ENCODE results near the gene FOXI2.

Gene FOXI2

GRCh38 chr10:127759276-127759675, 22.3 kb downstream of the FOXI2 start:
- peaks cover 0 to 4% (median 0%) of the 10 kb centered on the region in 4 experiments for H3K4me1 ChIP-seq (ENCODE audit: control extremely low read depth in 1 of 4, control insufficient read depth in 4 of 4, insufficient read depth in 4 of 4, low read length in 3 of 4)
- peaks cover 0 to 4% (median 0%) of the 10 kb centered on the region in 5 experiments for H3K27me3 ChIP-seq (replicated peaks in 2 of 5; ENCODE audit: control insufficient read depth in 4 of 5, insufficient read depth in 5 of 5, low read length in 4 of 5)
- no peak overlapping the region for H3K27ac ChIP-seq (ENCODE audit: insufficient read depth in 1 of 2, low read depth in 1 of 2, low read length in 2 of 2, poor library complexity in 1 of 2, severe bottlenecking in 2 of 2)
- POLR2A ChIA-PET = no interaction called here
- peaks cover 0 to 6% (median 3%) of the 10 kb centered on the region in 5 experiments for H3K9me3 ChIP-seq (ENCODE audit: control extremely low read depth in 1 of 5, control insufficient read depth in 4 of 5, insufficient read depth in 2 of 5, low read depth in 1 of 5, low read length in 4 of 5)
- 100% methylated on average over 1 of the region's 2 CpGs for WGBS (ENCODE audit: insufficient coverage)
- CTCF ChIA-PET = interaction anchor here (2.4 kb wide), 1 partner anchor 14 kb away, joined by 6 read pairs; no protein-coding TSS in a partner anchor
- no peak for DNase-seq
- no peak overlapping the region for H3K4me3 ChIP-seq (ENCODE audit: control insufficient read depth in 1 of 7, extremely low read depth in 1 of 7, insufficient read depth in 4 of 7, low read depth in 2 of 7, low read length in 6 of 7)
- H3K36me3 ChIP-seq (ENCODE audit: control insufficient read depth in 4 of 4, insufficient read depth in 4 of 4, low read length in 3 of 4) = no peaks in the 10 kb centered on the region

GRCh38 chr10:127762925-127763324, 25.9 kb downstream of the FOXI2 start:
- Histone ChIP-seq H3K4me3 (ENCODE audit: control insufficient read depth in 1 of 7, extremely low read depth in 1 of 7, insufficient read depth in 4 of 7, low read depth in 2 of 7, low read length in 6 of 7) (no peak overlapping the region), H3K4me1 (ENCODE audit: control extremely low read depth in 1 of 4, control insufficient read depth in 4 of 4, insufficient read depth in 4 of 4, low read length in 3 of 4) (no peaks in the 10 kb centered on the region), H3K9me3 (ENCODE audit: control extremely low read depth in 1 of 5, control insufficient read depth in 4 of 5, insufficient read depth in 2 of 5, low read depth in 1 of 5, low read length in 4 of 5) (peaks cover 0 to 6% (median 3%) of the 10 kb centered on the region in 5 experiments), H3K27ac (ENCODE audit: insufficient read depth in 1 of 2, low read depth in 1 of 2, low read length in 2 of 2, poor library complexity in 1 of 2, severe bottlenecking in 2 of 2) (no peak overlapping the region), H3K36me3 (ENCODE audit: control insufficient read depth in 4 of 4, insufficient read depth in 4 of 4, low read length in 3 of 4) (no peaks in the 10 kb centered on the region), H3K27me3 (replicated peaks in 2 of 5; ENCODE audit: control insufficient read depth in 4 of 5, insufficient read depth in 5 of 5, low read length in 4 of 5) (no peaks in the 10 kb centered on the region)
- DNase-seq = no peak
- ChIA-PET POLR2A (no interaction called here), CTCF (no interaction called here)
- WGBS (ENCODE audit: insufficient coverage) = no CpG with 5 or more reads among the region's 1 CpG

- H3K36me3 ChIP-seq (ENCODE audit: control insufficient read depth in 4 of 4, insufficient read depth in 4 of 4, low read length in 3 of 4) = no peaks in the 10 kb centered on the region
- H3K27ac ChIP-seq (ENCODE audit: insufficient read depth in 1 of 2, low read depth in 1 of 2, low read length in 2 of 2, poor library complexity in 1 of 2, severe bottlenecking in 2 of 2) = no peak overlapping the region
- H3K9me3 ChIP-seq (ENCODE audit: control extremely low read depth in 1 of 5, control insufficient read depth in 4 of 5, insufficient read depth in 2 of 5, low read depth in 1 of 5, low read length in 4 of 5) = peaks cover 0 to 3% (median under 1%) of the 10 kb centered on the region in 5 experiments
- ChIA-PET CTCF (no interaction called here), POLR2A (no interaction called here)
- 85% methylated on average over 4 of the region's 10 CpGs for WGBS (ENCODE audit: insufficient coverage)
- H3K4me1 ChIP-seq (ENCODE audit: control extremely low read depth in 1 of 4, control insufficient read depth in 4 of 4, insufficient read depth in 4 of 4, low read length in 3 of 4) = peaks cover 0 to 14% (median 6%) of the 10 kb centered on the region in 4 experiments
- no peaks in the 10 kb centered on the region for H3K27me3 ChIP-seq (replicated peaks in 2 of 5; ENCODE audit: control insufficient read depth in 4 of 5, insufficient read depth in 5 of 5, low read length in 4 of 5)
- no peak for DNase-seq
- H3K4me3 ChIP-seq (ENCODE audit: control insufficient read depth in 1 of 7, extremely low read depth in 1 of 7, insufficient read depth in 4 of 7, low read depth in 2 of 7, low read length in 6 of 7) = no peak overlapping the region
Measured at GRCh38 chr10:127774766-127775559, 38.0 kb downstream of the FOXI2 start.

GRCh38 chr10:127776816-127777215, 39.8 kb downstream of the FOXI2 start:
- no peak overlapping the region for H3K27ac ChIP-seq (ENCODE audit: insufficient read depth in 1 of 2, low read depth in 1 of 2, low read length in 2 of 2, poor library complexity in 1 of 2, severe bottlenecking in 2 of 2)
- H3K27me3 ChIP-seq (replicated peaks in 2 of 5; ENCODE audit: control insufficient read depth in 4 of 5, insufficient read depth in 5 of 5, low read length in 4 of 5) = no peaks in the 10 kb centered on the region
- no peaks in the 10 kb centered on the region for H3K9me3 ChIP-seq (ENCODE audit: control extremely low read depth in 1 of 5, control insufficient read depth in 4 of 5, insufficient read depth in 2 of 5, low read depth in 1 of 5, low read length in 4 of 5)
- CTCF ChIA-PET = no interaction called here
- 90% methylated on average over 2 of the region's 2 CpGs for WGBS (ENCODE audit: insufficient coverage)
- H3K36me3 ChIP-seq (ENCODE audit: control insufficient read depth in 4 of 4, insufficient read depth in 4 of 4, low read length in 3 of 4) = no peaks in the 10 kb centered on the region
- no peak overlapping the region for H3K4me3 ChIP-seq (ENCODE audit: control insufficient read depth in 1 of 7, extremely low read depth in 1 of 7, insufficient read depth in 4 of 7, low read depth in 2 of 7, low read length in 6 of 7)
- POLR2A ChIA-PET = no interaction called here
- DNase-seq = no peak
- H3K4me1 ChIP-seq (ENCODE audit: control extremely low read depth in 1 of 4, control insufficient read depth in 4 of 4, insufficient read depth in 4 of 4, low read length in 3 of 4) = peaks cover 0 to 14% (median 6%) of the 10 kb centered on the region in 4 experiments

GRCh38 chr10:127781412-127781811, 44.4 kb downstream of the FOXI2 start:
- no peak for DNase-seq
- Histone ChIP-seq H3K4me3 (ENCODE audit: control insufficient read depth in 1 of 7, extremely low read depth in 1 of 7, insufficient read depth in 4 of 7, low read depth in 2 of 7, low read length in 6 of 7) (no peak overlapping the region), H3K4me1 (ENCODE audit: control extremely low read depth in 1 of 4, control insufficient read depth in 4 of 4, insufficient read depth in 4 of 4, low read length in 3 of 4) (no peaks in the 10 kb centered on the region), H3K27ac (ENCODE audit: insufficient read depth in 1 of 2, low read depth in 1 of 2, low read length in 2 of 2, poor library complexity in 1 of 2, severe bottlenecking in 2 of 2) (no peak overlapping the region), H3K27me3 (replicated peaks in 2 of 5; ENCODE audit: control insufficient read depth in 4 of 5, insufficient read depth in 5 of 5, low read length in 4 of 5) (no peaks in the 10 kb centered on the region), H3K36me3 (ENCODE audit: control insufficient read depth in 4 of 4, insufficient read depth in 4 of 4, low read length in 3 of 4) (no peaks in the 10 kb centered on the region), H3K9me3 (ENCODE audit: control extremely low read depth in 1 of 5, control insufficient read depth in 4 of 5, insufficient read depth in 2 of 5, low read depth in 1 of 5, low read length in 4 of 5) (peaks cover 0 to 4% (median 0%) of the 10 kb centered on the region in 5 experiments)
- ChIA-PET CTCF (interaction anchor here (0.5 to 1.0 kb wide), 2 partner anchors 32 to 1890 kb away, joined by 3 read pairs; no protein-coding TSS in a partner anchor), POLR2A (no interaction called here)
- no CpG with 5 or more reads among the region's 1 CpG for WGBS (ENCODE audit: insufficient coverage)

- 100% methylated on average over 2 of the region's 2 CpGs for WGBS (ENCODE audit: insufficient coverage)
- H3K4me3 ChIP-seq (ENCODE audit: control insufficient read depth in 1 of 7, extremely low read depth in 1 of 7, insufficient read depth in 4 of 7, low read depth in 2 of 7, low read length in 6 of 7) = no peak overlapping the region
Measured at GRCh38 chr10:127787873-127788272, 50.9 kb downstream of the FOXI2 start.

GRCh38 chr10:127790066-127790624, 53.2 kb downstream of the FOXI2 start:
- WGBS (ENCODE audit: insufficient coverage) = 3% methylated on average over 6 of the region's 7 CpGs
- Histone ChIP-seq H3K4me3 (ENCODE audit: control insufficient read depth in 1 of 7, extremely low read depth in 1 of 7, insufficient read depth in 4 of 7, low read depth in 2 of 7, low read length in 6 of 7) (peak overlapping the region in 3 of 7 experiments; percentile 12 to 38 (median 18)), H3K27me3 (replicated peaks in 2 of 5; ENCODE audit: control insufficient read depth in 4 of 5, insufficient read depth in 5 of 5, low read length in 4 of 5) (no peaks in the 10 kb centered on the region), H3K27ac (ENCODE audit: insufficient read depth in 1 of 2, low read depth in 1 of 2, low read length in 2 of 2, poor library complexity in 1 of 2, severe bottlenecking in 2 of 2) (no peak overlapping the region), H3K4me1 (ENCODE audit: control extremely low read depth in 1 of 4, control insufficient read depth in 4 of 4, insufficient read depth in 4 of 4, low read length in 3 of 4) (peaks cover 0 to 15% (median 10%) of the 10 kb centered on the region in 4 experiments), H3K36me3 (ENCODE audit: control insufficient read depth in 4 of 4, insufficient read depth in 4 of 4, low read length in 3 of 4) (no peaks in the 10 kb centered on the region), H3K9me3 (ENCODE audit: control extremely low read depth in 1 of 5, control insufficient read depth in 4 of 5, insufficient read depth in 2 of 5, low read depth in 1 of 5, low read length in 4 of 5) (peaks cover 0 to 10% (median 0%) of the 10 kb centered on the region in 5 experiments)
- ChIA-PET POLR2A (interaction anchor here (0.6 kb wide), 1 partner anchor 23 kb away, joined by 3 read pairs; no protein-coding TSS in a partner anchor), CTCF (interaction anchor here (0.9 to 2.0 kb wide), 2 partner anchors 13 to 24 kb away, joined by 3 to 4 read pairs; no protein-coding TSS in a partner anchor)
- peak; percentile 28 to 91 (median 87) for DNase-seq

More at GRCh38 chr10:127787873-127788272, 50.9 kb downstream of the FOXI2 start:
- H3K9me3 ChIP-seq (ENCODE audit: control extremely low read depth in 1 of 5, control insufficient read depth in 4 of 5, insufficient read depth in 2 of 5, low read depth in 1 of 5, low read length in 4 of 5) = peaks cover 0 to 14% (median 0%) of the 10 kb centered on the region in 5 experiments
- H3K36me3 ChIP-seq (ENCODE audit: control insufficient read depth in 4 of 4, insufficient read depth in 4 of 4, low read length in 3 of 4) = no peaks in the 10 kb centered on the region
- no peak for DNase-seq
- no peak overlapping the region for H3K27ac ChIP-seq (ENCODE audit: insufficient read depth in 1 of 2, low read depth in 1 of 2, low read length in 2 of 2, poor library complexity in 1 of 2, severe bottlenecking in 2 of 2)
- H3K27me3 ChIP-seq (replicated peaks in 2 of 5; ENCODE audit: control insufficient read depth in 4 of 5, insufficient read depth in 5 of 5, low read length in 4 of 5) = no peaks in the 10 kb centered on the region
- ChIA-PET CTCF (no interaction called here), POLR2A (interaction anchor here (0.6 kb wide), 1 partner anchor 75 kb away, joined by 3 read pairs; no protein-coding TSS in a partner anchor)
- peaks cover 0 to 15% (median 10%) of the 10 kb centered on the region in 4 experiments for H3K4me1 ChIP-seq (ENCODE audit: control extremely low read depth in 1 of 4, control insufficient read depth in 4 of 4, insufficient read depth in 4 of 4, low read length in 3 of 4)
